SW480 (cell line): ENCODE measurements around the gene ZC3H18.

Source experiments
- DNase-seq: peaks from one replicate; pipeline ENCODE4 v3.0.0-alpha.2; 2016; ENCODE audit warnings: low spot score

ZC3H18 gene

GRCh38 chr16:88582912-88583575 lies 12.8 kb downstream of the ZC3H18 start:
- no peak for DNase-seq

- no peak for DNase-seq
These were observed 14.5 kb downstream of the ZC3H18 start for GRCh38 chr16:88584676-88585075.

- DNase-seq, result no peak
These were observed 15.1 kb downstream of the ZC3H18 start for GRCh38 chr16:88585269-88585668.

- no peak for DNase-seq
These were observed 15.9 kb downstream of the ZC3H18 start for GRCh38 chr16:88585927-88586581.

- DNase-seq, result no peak
These were observed 17.9 kb downstream of the ZC3H18 start for GRCh38 chr16:88588148-88588547.

GRCh38 chr16:88588754-88589153 lies 18.6 kb downstream of the ZC3H18 start:
- no peak for DNase-seq

- no peak for DNase-seq
These were observed 19.2 kb downstream of the ZC3H18 start for GRCh38 chr16:88589441-88589840.

- DNase-seq, result no peak
These were observed 21.4 kb downstream of the ZC3H18 start for GRCh38 chr16:88591577-88592021.

GRCh38 chr16:88593061-88593460 lies 22.9 kb downstream of the ZC3H18 start:
- no peak for DNase-seq

GRCh38 chr16:88593489-88593888 lies 23.3 kb downstream of the ZC3H18 start:
- no peak for DNase-seq

- no peak for DNase-seq
These were observed 23.7 kb downstream of the ZC3H18 start for GRCh38 chr16:88593910-88594309.

GRCh38 chr16:88595101-88595500 lies 24.9 kb downstream of the ZC3H18 start:
- no peak for DNase-seq

- no peak for DNase-seq
These were observed 25.7 kb downstream of the ZC3H18 start for GRCh38 chr16:88595921-88596320.

- DNase-seq, result no peak
These were observed 26.3 kb downstream of the ZC3H18 start for GRCh38 chr16:88596483-88596882.

- DNase-seq, result no peak
These were observed 27.8 kb downstream of the ZC3H18 start for GRCh38 chr16:88597856-88598491.

- no peak for DNase-seq
These were observed 29.0 kb downstream of the ZC3H18 start for GRCh38 chr16:88599092-88599733.

- no peak for DNase-seq
These were observed 29.8 kb downstream of the ZC3H18 start for GRCh38 chr16:88599825-88600538.

- no peak for DNase-seq
These were observed 30.3 kb downstream of the ZC3H18 start for GRCh38 chr16:88600539-88600896.

- no peak for DNase-seq
These were observed 31.3 kb downstream of the ZC3H18 start for GRCh38 chr16:88601313-88602036.

- no peak for DNase-seq
These were observed 31.9 kb downstream of the ZC3H18 start for GRCh38 chr16:88602091-88602490.
